AG09309 (cell line): ENCODE results near the gene MND1.

Source experiments
- DNase-seq: peaks from one replicate; pipeline ENCODE4 v3.0.0-alpha.2; 2010; ENCODE audit warnings: low read depth
- H3K4me3 ChIP-seq: 2 replicates; pipeline ENCODE4 v1.5.1; 2011; ENCODE audit warnings: mild to moderate bottlenecking, low read depth, low read length, moderate library complexity; ENCODE audit not compliant: control insufficient read depth
- CTCF ChIP-seq: IDR thresholded peaks from 2 replicates; pipeline ENCODE4 v1.5.1; 2011; ENCODE audit warnings: mild to moderate bottlenecking, low read depth, low read length, inconsistent platforms; ENCODE audit not compliant: insufficient read depth, control insufficient read depth; ENCODE audit errors: missing control alignments

MND1 gene

GRCh38 chr4:153318696-153319320 lies 25.7 kb upstream of the MND1 start:
- no peak for DNase-seq
- H3K4me3 ChIP-seq = no peak overlapping the region
- peak; percentile 73 for TF ChIP-seq CTCF

- no peak for DNase-seq
- TF ChIP-seq CTCF = no peak
- no peak overlapping the region for H3K4me3 ChIP-seq
These were observed 21.7 kb upstream of the MND1 start for GRCh38 chr4:153322791-153323190.

GRCh38 chr4:153324046-153324445 lies 20.4 kb upstream of the MND1 start:
- H3K4me3 ChIP-seq = no peak overlapping the region
- no peak for DNase-seq
- no peak for TF ChIP-seq CTCF

GRCh38 chr4:153325558-153325957 lies 18.9 kb upstream of the MND1 start:
- no peak for DNase-seq
- no peak for TF ChIP-seq CTCF
- H3K4me3 ChIP-seq = no peak overlapping the region

GRCh38 chr4:153326513-153326912 lies 18.0 kb upstream of the MND1 start:
- H3K4me3 ChIP-seq = no peak overlapping the region
- TF ChIP-seq CTCF = no peak
- DNase-seq = no peak

- no peak for DNase-seq
- no peak for TF ChIP-seq CTCF
- no peak overlapping the region for H3K4me3 ChIP-seq
These were observed 17.2 kb upstream of the MND1 start for GRCh38 chr4:153327247-153327646.

GRCh38 chr4:153332936-153333335 lies 11.6 kb upstream of the MND1 start:
- H3K4me3 ChIP-seq = no peak overlapping the region
- TF ChIP-seq CTCF = no peak
- DNase-seq = no peak
